Fibroblast of lung (primary cell): ENCODE results near the gene MAP7. TPM values are rescaled to one million over a fixed set of nuclear protein-coding genes. Genes with fewer than 3 reads are reported as not detected.

Experiments used
- DNase-seq, 2 donors: peaks; one replicate each; pipeline versions ENCODE4 v3.0.0 to v3.0.0-alpha.2; 2010; ENCODE audit warnings: low read depth in 2 of 2
- H2AFZ ChIP-seq: 2 replicates; pipeline ENCODE4 v1.5.1; 2012; ENCODE audit warnings: low read length, control low read depth, inconsistent platforms
- H3K27ac ChIP-seq: 2 replicates; pipeline ENCODE4 v1.5.1; 2011; ENCODE audit warnings: low read length, control low read depth; ENCODE audit not compliant: insufficient read depth
- H3K27me3 ChIP-seq: 2 replicates; pipeline ENCODE4 v1.5.1; 2011; ENCODE audit warnings: mild to moderate bottlenecking, low read length; ENCODE audit not compliant: control insufficient read depth, insufficient read depth
- H3K36me3 ChIP-seq: 2 replicates; pipeline ENCODE4 v1.5.1; 2011; ENCODE audit warnings: low read length; ENCODE audit not compliant: control insufficient read depth, insufficient read depth
- H3K4me1 ChIP-seq: 2 replicates; pipeline ENCODE4 v1.5.1; 2011; ENCODE audit warnings: low read length; ENCODE audit not compliant: control insufficient read depth, insufficient read depth; ENCODE audit errors: extremely low read depth
- H3K4me2 ChIP-seq: 2 replicates; pipeline ENCODE4 v1.5.1; 2011; ENCODE audit warnings: low read length, control low read depth; ENCODE audit not compliant: insufficient read depth; ENCODE audit errors: extremely low read depth
- H3K4me3 ChIP-seq, 4 experiments: fragments of 200-600 bp in 1 of 4; sonication (generic) in 1 of 4; replicated peaks in 1 of 4; 2 replicates each; pipeline ENCODE4 v1.5.1; 2011 to 2016; ENCODE audit warnings: low read length in 4 of 4, low read depth in 3 of 4, mild to moderate bottlenecking in 3 of 4, control low read depth in 2 of 4, inconsistent platforms in 1 of 4, mixed read lengths in 1 of 4; ENCODE audit not compliant: insufficient read depth in 1 of 4; ENCODE audit errors: control extremely low read depth in 1 of 4
- H3K79me2 ChIP-seq: 2 replicates; pipeline ENCODE4 v1.5.1; 2012; ENCODE audit warnings: mild to moderate bottlenecking, low read length, inconsistent platforms; ENCODE audit not compliant: control insufficient read depth, insufficient read depth
- H3K9ac ChIP-seq: 2 replicates; pipeline ENCODE4 v1.5.1; 2011; ENCODE audit warnings: mild to moderate bottlenecking, low read length, control low read depth; ENCODE audit not compliant: insufficient read depth
- H3K9me3 ChIP-seq: 2 replicates; pipeline ENCODE4 v1.5.1; 2012; ENCODE audit warnings: low read depth, low read length; ENCODE audit not compliant: control insufficient read depth, insufficient read depth
- H4K20me1 ChIP-seq: 2 replicates; pipeline ENCODE4 v1.5.1; 2011; ENCODE audit warnings: low read length; ENCODE audit not compliant: control insufficient read depth, insufficient read depth; ENCODE audit errors: extremely low read depth
- EZH2 ChIP-seq: IDR thresholded peaks from 2 replicates; pipeline ENCODE4 v1.5.1; 2012; ENCODE audit warnings: low read length, control low read depth, mild to moderate bottlenecking; ENCODE audit errors: missing control alignments
- polyA plus RNA-seq, 2 donors: library from polyadenylated mRNA; depleted of rRNA in 1 of 2; stranded (reverse) in 1 of 2; unstranded in 1 of 2; fragments of >200 nt; gene quantifications; 2 replicates each; pipeline ENCODE4 v1.2.1, GENCODE V29; 2011 to 2012; ENCODE audit warnings: missing spikeins in 1 of 2
- total RNA-seq: library from RNA; depleted of rRNA; stranded (reverse); fragments of >200 nt; gene quantifications from 2 replicates; pipeline ENCODE4 v1.2.1, GENCODE V29; 2014
- TF ChIP-seq, protein P1 (sequence below), 2 donors: IDR thresholded peaks in 1 of 2; conservative IDR thresholded peaks in 1 of 2; 1 replicate in 1 of 2; 2 replicates in 1 of 2; pipeline ENCODE4 v1.5.1; 2011 to 2012; ENCODE audit warnings: low read length in 2 of 2, control low read depth in 1 of 2, inconsistent platforms in 1 of 2, low read depth in 1 of 2, mild to moderate bottlenecking in 1 of 2

The MAP7 gene
- total and polyA plus RNA-seq, 2 donors (not counting 1 experiment from before 2014, with no cell fraction given), result 0.40 to 1.5 TPM

DNA sequence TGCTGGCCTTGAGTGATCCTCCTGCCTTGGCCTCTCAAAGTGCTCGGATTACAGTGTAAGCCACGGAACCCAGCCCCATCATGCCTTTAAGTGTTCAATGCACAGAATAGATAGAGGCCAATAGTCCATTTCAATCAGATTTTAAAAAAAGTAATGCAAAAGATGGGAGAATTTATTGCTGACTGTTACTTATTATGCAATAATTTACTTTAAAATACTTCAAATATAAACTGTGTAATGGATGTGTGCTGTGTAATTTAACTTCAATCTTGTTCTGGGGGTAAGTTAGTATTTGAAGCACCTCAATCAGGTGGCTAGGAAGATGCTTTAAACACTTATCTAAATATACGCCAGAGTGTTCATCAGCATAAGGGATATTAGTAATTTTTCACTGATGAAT is 208.9 kb downstream of the MAP7 start:
- H3K4me2 ChIP-seq, result no peak overlapping the region
- no peak overlapping the region for H3K9ac ChIP-seq
- no peak overlapping the region for H3K4me3 ChIP-seq
- no peaks in the 10 kb centered on the region for H4K20me1 ChIP-seq
- no peak for TF ChIP-seq EZH2
- TF ChIP-seq, protein P1, sequence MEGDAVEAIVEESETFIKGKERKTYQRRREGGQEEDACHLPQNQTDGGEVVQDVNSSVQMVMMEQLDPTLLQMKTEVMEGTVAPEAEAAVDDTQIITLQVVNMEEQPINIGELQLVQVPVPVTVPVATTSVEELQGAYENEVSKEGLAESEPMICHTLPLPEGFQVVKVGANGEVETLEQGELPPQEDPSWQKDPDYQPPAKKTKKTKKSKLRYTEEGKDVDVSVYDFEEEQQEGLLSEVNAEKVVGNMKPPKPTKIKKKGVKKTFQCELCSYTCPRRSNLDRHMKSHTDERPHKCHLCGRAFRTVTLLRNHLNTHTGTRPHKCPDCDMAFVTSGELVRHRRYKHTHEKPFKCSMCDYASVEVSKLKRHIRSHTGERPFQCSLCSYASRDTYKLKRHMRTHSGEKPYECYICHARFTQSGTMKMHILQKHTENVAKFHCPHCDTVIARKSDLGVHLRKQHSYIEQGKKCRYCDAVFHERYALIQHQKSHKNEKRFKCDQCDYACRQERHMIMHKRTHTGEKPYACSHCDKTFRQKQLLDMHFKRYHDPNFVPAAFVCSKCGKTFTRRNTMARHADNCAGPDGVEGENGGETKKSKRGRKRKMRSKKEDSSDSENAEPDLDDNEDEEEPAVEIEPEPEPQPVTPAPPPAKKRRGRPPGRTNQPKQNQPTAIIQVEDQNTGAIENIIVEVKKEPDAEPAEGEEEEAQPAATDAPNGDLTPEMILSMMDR (conservative IDR thresholded peaks at IDR 0.05 in 1 of 2, IDR thresholded peaks at IDR 0.05 in 1 of 2; ENCODE audit: low read depth in 1 of 2, low read length in 2 of 2), result no peak
- H3K9me3 ChIP-seq, result no peaks in the 10 kb centered on the region
- no peak overlapping the region for H3K27ac ChIP-seq
- no peaks in the 10 kb centered on the region for H3K27me3 ChIP-seq
- no peaks in the 10 kb centered on the region for H3K36me3 ChIP-seq
- no peak overlapping the region for H2AFZ ChIP-seq
- H3K4me1 ChIP-seq, result no peaks in the 10 kb centered on the region
- H3K79me2 ChIP-seq, result no peaks in the 10 kb centered on the region
- DNase-seq, result no peak

DNA sequence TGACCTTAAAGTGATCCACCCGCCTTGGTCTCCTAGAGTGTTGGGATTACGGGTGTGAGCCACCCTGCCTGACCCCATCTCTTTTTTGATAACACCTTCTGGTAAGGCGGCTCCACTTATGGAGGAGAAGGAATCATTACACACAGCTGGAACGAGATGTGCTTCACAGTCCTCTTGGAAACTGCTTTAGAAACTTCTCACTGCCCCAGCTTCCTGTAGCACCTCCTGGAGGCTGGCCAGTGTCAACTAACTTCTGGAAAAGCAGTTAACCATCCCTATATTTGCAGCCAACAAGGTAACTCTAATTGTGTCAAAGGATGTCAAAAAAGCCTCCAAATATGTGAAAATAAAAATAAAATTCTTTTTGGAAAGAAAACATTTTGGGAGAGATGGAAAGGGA is 211.7 kb downstream of the MAP7 start:
- no peak overlapping the region for H3K4me2 ChIP-seq
- H3K4me3 ChIP-seq, result no peak overlapping the region
- H4K20me1 ChIP-seq, result no peaks in the 10 kb centered on the region
- no peak overlapping the region for H3K27ac ChIP-seq
- H3K4me1 ChIP-seq, result no peaks in the 10 kb centered on the region
- H3K36me3 ChIP-seq, result no peaks in the 10 kb centered on the region
- H2AFZ ChIP-seq, result no peak overlapping the region
- no peaks in the 10 kb centered on the region for H3K9me3 ChIP-seq
- H3K9ac ChIP-seq, result no peak overlapping the region
- no peaks in the 10 kb centered on the region for H3K79me2 ChIP-seq
- H3K27me3 ChIP-seq, result no peaks in the 10 kb centered on the region
- TF ChIP-seq EZH2, result no peak
- TF ChIP-seq, protein P1 (conservative IDR thresholded peaks at IDR 0.05 in 1 of 2, IDR thresholded peaks at IDR 0.05 in 1 of 2; ENCODE audit: low read depth in 1 of 2, low read length in 2 of 2), result no peak
- DNase-seq, result no peak

DNA sequence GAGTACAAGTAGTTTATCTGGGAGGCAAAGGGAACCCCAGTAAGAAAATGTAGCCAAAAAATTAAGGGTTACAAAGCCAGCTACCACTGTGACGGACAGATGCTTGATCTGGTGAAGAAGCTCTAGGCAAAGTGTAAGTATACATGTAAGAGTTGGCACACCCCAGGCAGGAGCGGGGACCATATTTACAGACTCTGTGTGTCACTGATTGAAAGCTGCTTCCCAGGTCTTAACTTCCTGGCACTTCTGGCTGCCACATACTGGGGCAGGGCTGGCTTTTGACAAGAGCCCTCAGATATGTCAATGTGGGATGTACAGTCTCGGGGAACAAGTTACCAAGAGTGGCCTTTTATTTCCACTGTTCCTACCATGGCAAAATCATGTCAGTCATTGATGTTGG is 212.6 kb downstream of the MAP7 start:
- Histone ChIP-seq H4K20me1 (no peaks in the 10 kb centered on the region), H3K4me1 (no peaks in the 10 kb centered on the region), H3K9me3 (no peaks in the 10 kb centered on the region), H3K4me3 (no peak overlapping the region), H2AFZ (no peak overlapping the region), H3K27me3 (no peaks in the 10 kb centered on the region), H3K4me2 (no peak overlapping the region), H3K79me2 (no peaks in the 10 kb centered on the region), H3K9ac (no peak overlapping the region), H3K36me3 (no peaks in the 10 kb centered on the region), H3K27ac (no peak overlapping the region)
- no peak for DNase-seq
- TF ChIP-seq, protein P1 (conservative IDR thresholded peaks at IDR 0.05 in 1 of 2, IDR thresholded peaks at IDR 0.05 in 1 of 2; ENCODE audit: low read depth in 1 of 2, low read length in 2 of 2), result no peak
- TF ChIP-seq EZH2, result no peak
